ENCODE data around the gene SP8. TPM values are rescaled to one million over a fixed set of nuclear protein-coding genes. Genes with fewer than 3 reads are reported as not detected.

SP8 gene
- total and polyA plus RNA-seq, 9 of the 15 experiments (the other 6 are each of a cell fraction or from before 2014, with no cell fraction given) = 0.04 to 1.2 (median 0.19) TPM

- H3K79me2 ChIP-seq (ENCODE audit: control insufficient read depth, insufficient read depth, low read length) = no peaks in the 10 kb centered on the region
- no peak overlapping the region for H3K27ac ChIP-seq (ENCODE audit: extremely low read depth, low read depth, low read length)
- H3K9me1 ChIP-seq (ENCODE audit: control insufficient read depth, insufficient read depth, low read length) = no peaks in the 10 kb centered on the region
- no TSS peak for BruUV-seq (replicated peaks)
- 0% methylated on average over 2 of the region's 2 CpGs for WGBS (ENCODE audit: insufficient coverage, low coverage, missing lambda C conversion rate)
- no peak overlapping the region for H3K4me2 ChIP-seq (ENCODE audit: insufficient read depth, low read length)
- FAIRE-seq = peak; percentile 44
- in situ Hi-C loops (cut with MboI) = no loop called here
- TF ChIP-seq TEAD2 (tag; IDR thresholded peaks at IDR 0.05) (no peak), TRIM25 (IDR thresholded peaks at IDR 0.05; ENCODE audit: borderline replicate concordance) (no peak), BRD4 (IDR thresholded peaks at IDR 0.05) (no peak), MCM3 (IDR thresholded peaks at IDR 0.05) (no peak), HOXB6 (CRISPR knock-in tag; IDR thresholded peaks at IDR 0.05; ENCODE audit: borderline replicate concordance) (no peak), PCBP1 (IDR thresholded peaks at IDR 0.05; ENCODE audit: low read depth, low read length, poor library complexity, severe bottlenecking) (no peak), SAFB2 (IDR thresholded peaks at IDR 0.05; ENCODE audit: borderline replicate concordance, low read depth, low read length, severe bottlenecking) (no peak), PCBP2 (IDR thresholded peaks at IDR 0.05; ENCODE audit: low read depth, low read length, poor library complexity, severe bottlenecking) (no peak)
- TF ChIP-seq, protein P1, sequence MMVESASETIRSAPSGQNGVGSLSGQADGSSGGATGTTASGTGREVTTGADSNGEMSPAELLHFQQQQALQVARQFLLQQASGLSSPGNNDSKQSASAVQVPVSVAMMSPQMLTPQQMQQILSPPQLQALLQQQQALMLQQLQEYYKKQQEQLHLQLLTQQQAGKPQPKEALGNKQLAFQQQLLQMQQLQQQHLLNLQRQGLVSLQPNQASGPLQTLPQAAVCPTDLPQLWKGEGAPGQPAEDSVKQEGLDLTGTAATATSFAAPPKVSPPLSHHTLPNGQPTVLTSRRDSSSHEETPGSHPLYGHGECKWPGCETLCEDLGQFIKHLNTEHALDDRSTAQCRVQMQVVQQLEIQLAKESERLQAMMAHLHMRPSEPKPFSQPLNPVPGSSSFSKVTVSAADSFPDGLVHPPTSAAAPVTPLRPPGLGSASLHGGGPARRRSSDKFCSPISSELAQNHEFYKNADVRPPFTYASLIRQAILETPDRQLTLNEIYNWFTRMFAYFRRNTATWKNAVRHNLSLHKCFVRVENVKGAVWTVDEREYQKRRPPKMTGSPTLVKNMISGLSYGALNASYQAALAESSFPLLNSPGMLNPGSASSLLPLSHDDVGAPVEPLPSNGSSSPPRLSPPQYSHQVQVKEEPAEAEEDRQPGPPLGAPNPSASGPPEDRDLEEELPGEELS (CRISPR knock-in tag; IDR thresholded peaks at IDR 0.05; ENCODE audit: borderline replicate concordance) = no peak
- TF ChIP-seq, protein P2, sequence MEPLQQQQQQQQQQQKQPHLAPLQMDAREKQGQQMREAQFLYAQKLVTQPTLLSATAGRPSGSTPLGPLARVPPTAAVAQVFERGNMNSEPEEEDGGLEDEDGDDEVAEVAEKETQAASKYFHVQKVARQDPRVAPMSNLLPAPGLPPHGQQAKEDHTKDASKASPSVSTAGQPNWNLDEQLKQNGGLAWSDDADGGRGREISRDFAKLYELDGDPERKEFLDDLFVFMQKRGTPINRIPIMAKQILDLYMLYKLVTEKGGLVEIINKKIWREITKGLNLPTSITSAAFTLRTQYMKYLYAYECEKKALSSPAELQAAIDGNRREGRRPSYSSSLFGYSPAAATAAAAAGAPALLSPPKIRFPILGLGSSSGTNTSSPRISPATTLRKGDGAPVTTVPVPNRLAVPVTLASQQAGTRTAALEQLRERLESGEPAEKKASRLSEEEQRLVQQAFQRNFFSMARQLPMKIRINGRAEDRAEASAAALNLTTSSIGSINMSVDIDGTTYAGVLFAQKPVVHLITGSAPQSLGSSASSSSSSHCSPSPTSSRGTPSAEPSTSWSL (CRISPR knock-in tag; IDR thresholded peaks at IDR 0.05; ENCODE audit: borderline replicate concordance) = no peak
- TF ChIP-seq, protein P3, sequence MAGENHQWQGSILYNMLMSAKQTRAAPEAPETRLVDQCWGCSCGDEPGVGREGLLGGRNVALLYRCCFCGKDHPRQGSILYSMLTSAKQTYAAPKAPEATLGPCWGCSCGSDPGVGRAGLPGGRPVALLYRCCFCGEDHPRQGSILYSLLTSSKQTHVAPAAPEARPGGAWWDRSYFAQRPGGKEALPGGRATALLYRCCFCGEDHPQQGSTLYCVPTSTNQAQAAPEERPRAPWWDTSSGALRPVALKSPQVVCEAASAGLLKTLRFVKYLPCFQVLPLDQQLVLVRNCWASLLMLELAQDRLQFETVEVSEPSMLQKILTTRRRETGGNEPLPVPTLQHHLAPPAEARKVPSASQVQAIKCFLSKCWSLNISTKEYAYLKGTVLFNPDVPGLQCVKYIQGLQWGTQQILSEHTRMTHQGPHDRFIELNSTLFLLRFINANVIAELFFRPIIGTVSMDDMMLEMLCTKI (IDR thresholded peaks at IDR 0.05; ENCODE audit: partially characterized antibody) = no peak
- H3K4me3 ChIP-seq = no peak overlapping the region
- no peak for ATAC-seq
- no peak overlapping the region for H2AFZ ChIP-seq (ENCODE audit: low read depth, low read length)
- ChIA-PET CTCF (ENCODE audit: low intra/inter-chr PET ratio) (no interaction called here), POLR2A (no interaction called here)
- no peaks in the 10 kb centered on the region for H3K9me3 ChIP-seq (replicated peaks; ENCODE audit: control insufficient read depth, insufficient read depth, low read depth, low read length)
- H3K4me1 ChIP-seq (replicated peaks in 1 of 2; ENCODE audit: control insufficient read depth in 2 of 2, insufficient read depth in 2 of 2, low read length in 2 of 2) = no peaks in the 10 kb centered on the region
- no peaks in the 10 kb centered on the region for H4K20me1 ChIP-seq (replicated peaks; ENCODE audit: control insufficient read depth, insufficient read depth, low read length)
- intact Hi-C loops (cut with micrococcal nuclease) = no loop called here
- H3K9ac ChIP-seq (ENCODE audit: insufficient read depth in 1 of 2, low read depth in 2 of 2, low read length in 2 of 2) = no peak overlapping the region
- H3K27me3 ChIP-seq (ENCODE audit: control insufficient read depth in 2 of 2, insufficient read depth in 2 of 2, low read length in 2 of 2) = peaks cover 2 to 6% of the 10 kb centered on the region in 2 experiments; a peak in 3 of 5 replicates
- no peak for DNase-seq (ENCODE audit: extremely low read depth in 1 of 4, low spot score in 3 of 4)
- H3K36me3 ChIP-seq (ENCODE audit: control insufficient read depth, insufficient read depth, low read length) = no peaks in the 10 kb centered on the region
Measured at GRCh38 chr7:20741801-20742200, 44.9 kb downstream of the SP8 start.
